KOPT-K1 (cell line): ENCODE measurements around the gene LAMA5.

Experiments
- H3K27ac ChIP-seq: fragments of 200-600 bp; sonication (generic); 2 replicates; pipeline ENCODE4 v1.5.1; 2016; ENCODE audit warnings: antibody characterized with exemption, mild to moderate bottlenecking, low read depth, low read length; ENCODE audit not compliant: poor library complexity, severe bottlenecking
- H3K36me3 ChIP-seq: fragments of 200-600 bp; sonication (generic); 2 replicates; pipeline ENCODE4 v1.5.1; 2017; ENCODE audit warnings: antibody characterized with exemption, mild to moderate bottlenecking, low read length, moderate library complexity; ENCODE audit not compliant: insufficient read depth
- H3K9me3 ChIP-seq: fragments of 200-600 bp; sonication (generic); 2 replicates; pipeline ENCODE4 v1.5.1; 2017; ENCODE audit warnings: antibody characterized with exemption, low read length, mild to moderate bottlenecking; ENCODE audit not compliant: insufficient read depth, poor library complexity, severe bottlenecking

The LAMA5 gene

GRCh38 chr20:62319346-62319909, 47.7 kb downstream of the LAMA5 start:
- Histone ChIP-seq H3K36me3 (no peaks in the 10 kb centered on the region), H3K27ac (no peak overlapping the region), H3K9me3 (no peaks in the 10 kb centered on the region)

GRCh38 chr20:62318400-62319345, 48.4 kb downstream of the LAMA5 start:
- Histone ChIP-seq H3K9me3 (no peaks in the 10 kb centered on the region), H3K27ac (no peak overlapping the region), H3K36me3 (no peaks in the 10 kb centered on the region)

- no peaks in the 10 kb centered on the region for H3K9me3 ChIP-seq
- no peak overlapping the region for H3K27ac ChIP-seq
- no peaks in the 10 kb centered on the region for H3K36me3 ChIP-seq
Observed at GRCh38 chr20:62317167-62317655, 49.9 kb downstream of the LAMA5 start.

GRCh38 chr20:62316331-62317166, 50.6 kb downstream of the LAMA5 start:
- Histone ChIP-seq H3K9me3 (no peaks in the 10 kb centered on the region), H3K36me3 (no peaks in the 10 kb centered on the region), H3K27ac (no peak overlapping the region)

- H3K36me3 ChIP-seq = no peaks in the 10 kb centered on the region
- H3K27ac ChIP-seq = no peak overlapping the region
- no peaks in the 10 kb centered on the region for H3K9me3 ChIP-seq
Observed at GRCh38 chr20:62315773-62316172, 51.3 kb downstream of the LAMA5 start.

GRCh38 chr20:62314711-62315302, 52.3 kb downstream of the LAMA5 start:
- no peaks in the 10 kb centered on the region for H3K36me3 ChIP-seq
- H3K27ac ChIP-seq = no peak overlapping the region
- H3K9me3 ChIP-seq = no peaks in the 10 kb centered on the region

GRCh38 chr20:62314339-62314638, 52.8 kb downstream of the LAMA5 start:
- Histone ChIP-seq H3K27ac (no peak overlapping the region), H3K36me3 (peaks cover under 1% of the 10 kb centered on the region; the same call in 1 of the 2 replicates), H3K9me3 (no peaks in the 10 kb centered on the region)

GRCh38 chr20:62313460-62314338, 53.4 kb downstream of the LAMA5 start:
- Histone ChIP-seq H3K27ac (no peak overlapping the region), H3K36me3 (peaks cover 6% of the 10 kb centered on the region; the same call in 1 of the 2 replicates)

GRCh38 chr20:62313021-62313420, 54.1 kb downstream of the LAMA5 start:
- Histone ChIP-seq H3K27ac (no peak overlapping the region), H3K36me3 (peaks cover 13% of the 10 kb centered on the region), H3K9me3 (no peaks in the 10 kb centered on the region)

More at GRCh38 chr20:62313460-62314338, 53.4 kb downstream of the LAMA5 start:
- no peaks in the 10 kb centered on the region for H3K9me3 ChIP-seq

GRCh38 chr20:62312662-62312977, 54.5 kb downstream of the LAMA5 start:
- no peaks in the 10 kb centered on the region for H3K9me3 ChIP-seq
- peaks cover 17% of the 10 kb centered on the region for H3K36me3 ChIP-seq
- no peak overlapping the region for H3K27ac ChIP-seq

GRCh38 chr20:62311832-62312661, 55.1 kb downstream of the LAMA5 start:
- H3K36me3 ChIP-seq = peaks cover 23% of the 10 kb centered on the region
- no peaks in the 10 kb centered on the region for H3K9me3 ChIP-seq
- no peak overlapping the region for H3K27ac ChIP-seq

- peaks cover 32% of the 10 kb centered on the region for H3K36me3 ChIP-seq
- no peak overlapping the region for H3K27ac ChIP-seq
Observed at GRCh38 chr20:62311150-62311549, 56.0 kb downstream of the LAMA5 start.

GRCh38 chr20:62310757-62311121, 56.4 kb downstream of the LAMA5 start:
- Histone ChIP-seq H3K27ac (no peak overlapping the region), H3K9me3 (no peaks in the 10 kb centered on the region), H3K36me3 (peaks cover 36% of the 10 kb centered on the region)

More at GRCh38 chr20:62311150-62311549, 56.0 kb downstream of the LAMA5 start:
- H3K9me3 ChIP-seq = no peaks in the 10 kb centered on the region
